Adipocyte (in vitro differentiated cells): ENCODE results near the gene SLC7A7.
"Not testable (repeated sequence)": the region's sequence is repeated elsewhere in the genome, so short reads cannot be mapped to it uniquely, and the experiment has no call there.

Experiments used
- DNase-seq: peaks from one replicate; pipeline ENCODE4 v3.0.0-alpha.2; 2015; ENCODE audit warnings: low read depth
- H3K27me3 ChIP-seq: replicated peaks from 2 replicates; pipeline ENCODE4 v1.7.0; 2013; ENCODE audit warnings: mild to moderate bottlenecking, low read length, moderate library complexity; ENCODE audit not compliant: control insufficient read depth, insufficient read depth
- H3K36me3 ChIP-seq: 2 replicates; pipeline ENCODE4 v1.7.0; 2013; ENCODE audit warnings: low read length, mild to moderate bottlenecking, moderate library complexity; ENCODE audit not compliant: control insufficient read depth, insufficient read depth, severe bottlenecking
- H3K4me1 ChIP-seq: 2 replicates; pipeline ENCODE4 v1.7.0; 2013; ENCODE audit warnings: mild to moderate bottlenecking, low read length, moderate library complexity; ENCODE audit not compliant: control insufficient read depth, insufficient read depth
- H3K4me3 ChIP-seq: 2 replicates; pipeline ENCODE4 v1.7.0; 2013; ENCODE audit warnings: mild to moderate bottlenecking, low read length, moderate library complexity
- H3K9ac ChIP-seq: 2 replicates; pipeline ENCODE4 v1.7.0; 2013; ENCODE audit warnings: mild to moderate bottlenecking, low read length, moderate library complexity
- H3K9me3 ChIP-seq: 2 replicates; pipeline ENCODE4 v1.7.0; 2013; ENCODE audit warnings: mild to moderate bottlenecking, low read length, moderate library complexity; ENCODE audit not compliant: control insufficient read depth

SLC7A7 gene

GRCh38 chr14:22778084-22778483, 37.2 kb downstream of the SLC7A7 start:
- H3K27me3 ChIP-seq, result no peaks in the 10 kb centered on the region
- H3K9me3 ChIP-seq, result no peaks in the 10 kb centered on the region
- H3K4me3 ChIP-seq, result no peak overlapping the region
- H3K9ac ChIP-seq, result no peak overlapping the region
- H3K36me3 ChIP-seq, result peaks cover 20% of the 10 kb centered on the region
- no peak for DNase-seq
- peaks cover 16% of the 10 kb centered on the region for H3K4me1 ChIP-seq

DNA sequence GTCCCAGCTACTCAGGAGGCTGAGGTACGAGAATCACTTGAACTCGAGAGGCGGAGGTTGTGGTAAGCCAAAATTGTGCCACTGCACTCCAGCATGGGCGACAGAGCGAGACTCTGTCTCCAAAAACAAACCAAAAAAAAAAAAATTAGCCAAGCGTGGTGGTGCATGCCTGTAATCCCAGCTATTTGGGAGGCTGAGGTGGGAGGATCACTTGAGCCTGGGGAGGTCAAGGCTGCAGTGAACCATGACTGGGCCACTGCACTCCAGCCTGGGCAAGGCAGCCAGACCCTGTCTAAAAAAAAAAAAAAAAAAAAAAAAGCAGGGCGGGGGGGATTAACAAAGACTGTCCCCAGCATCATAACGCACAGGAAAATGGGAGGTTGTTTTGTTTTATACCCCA, 38.4 kb downstream of the SLC7A7 start:
- H3K4me1 ChIP-seq, result peaks cover 15% of the 10 kb centered on the region
- not testable (repeated sequence) for H3K4me3 ChIP-seq, H3K9ac ChIP-seq, H3K9me3 ChIP-seq, DNase-seq, H3K27me3 ChIP-seq
- H3K36me3 ChIP-seq, result peaks cover 30% of the 10 kb centered on the region

DNA sequence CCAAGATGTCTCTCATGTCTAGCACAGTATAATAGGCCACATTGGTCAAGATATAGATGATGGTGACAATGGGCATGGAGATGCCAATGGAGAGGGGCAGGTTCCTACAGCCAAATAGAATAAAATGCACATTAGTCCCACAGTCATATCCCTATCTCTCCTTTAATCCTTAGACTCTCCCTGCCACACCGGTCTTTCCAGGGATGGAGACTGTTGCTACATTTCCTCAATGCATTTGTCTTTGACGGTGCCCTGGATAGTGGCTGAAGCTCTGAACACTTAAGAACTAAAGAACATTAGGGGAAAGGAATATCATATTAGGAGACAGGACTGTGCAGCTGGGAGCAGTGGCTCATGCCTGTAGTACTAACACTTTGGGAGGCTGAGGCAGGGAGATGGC, 39.0 kb downstream of the SLC7A7 start:
- H3K4me1 ChIP-seq, result peaks cover 10% of the 10 kb centered on the region
- no peak overlapping the region for H3K4me3 ChIP-seq
- no peaks in the 10 kb centered on the region for H3K27me3 ChIP-seq
- no peak for DNase-seq
- peaks cover 36% of the 10 kb centered on the region for H3K36me3 ChIP-seq
- H3K9ac ChIP-seq, result no peak overlapping the region
- no peaks in the 10 kb centered on the region for H3K9me3 ChIP-seq

DNA sequence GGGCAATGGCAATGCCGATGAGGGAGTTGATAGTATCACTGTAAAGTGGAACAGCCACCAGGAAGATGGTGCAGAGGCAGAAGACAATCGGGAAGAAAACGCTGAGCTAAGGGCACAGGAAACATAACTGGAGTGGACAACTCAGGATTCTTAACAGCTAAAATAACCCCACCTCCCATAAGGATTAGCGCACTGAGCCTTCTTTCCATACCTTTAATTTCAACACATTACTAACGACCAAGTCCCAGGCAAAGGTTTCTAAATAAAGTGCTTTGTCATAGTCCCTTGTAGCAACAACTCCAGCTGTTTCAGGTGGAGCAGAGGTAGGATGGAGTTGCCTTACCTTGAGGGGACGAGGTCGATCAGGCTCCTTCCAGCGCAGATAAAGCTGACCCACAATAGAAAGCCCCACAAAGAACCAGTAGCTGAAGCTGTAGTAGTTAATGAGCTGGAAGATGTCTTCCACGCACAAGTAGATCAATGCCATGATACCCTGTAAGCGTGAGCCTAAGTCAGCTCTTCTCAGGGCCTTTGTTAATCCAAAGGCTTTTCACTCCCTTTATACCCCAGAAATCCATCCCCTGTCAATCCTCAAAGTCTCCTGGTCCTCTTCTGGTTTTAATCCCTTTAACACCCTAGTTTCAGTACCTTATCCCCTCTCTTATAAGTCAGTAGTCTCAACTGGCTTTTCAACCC, 41.1 kb downstream of the SLC7A7 start:
- H3K36me3 ChIP-seq, result peaks cover 57% of the 10 kb centered on the region
- no peak overlapping the region for H3K9ac ChIP-seq
- no peaks in the 10 kb centered on the region for H3K27me3 ChIP-seq
- no peak overlapping the region for H3K4me3 ChIP-seq
- DNase-seq, result no peak
- no peaks in the 10 kb centered on the region for H3K9me3 ChIP-seq
- H3K4me1 ChIP-seq, result no peaks in the 10 kb centered on the region

DNA sequence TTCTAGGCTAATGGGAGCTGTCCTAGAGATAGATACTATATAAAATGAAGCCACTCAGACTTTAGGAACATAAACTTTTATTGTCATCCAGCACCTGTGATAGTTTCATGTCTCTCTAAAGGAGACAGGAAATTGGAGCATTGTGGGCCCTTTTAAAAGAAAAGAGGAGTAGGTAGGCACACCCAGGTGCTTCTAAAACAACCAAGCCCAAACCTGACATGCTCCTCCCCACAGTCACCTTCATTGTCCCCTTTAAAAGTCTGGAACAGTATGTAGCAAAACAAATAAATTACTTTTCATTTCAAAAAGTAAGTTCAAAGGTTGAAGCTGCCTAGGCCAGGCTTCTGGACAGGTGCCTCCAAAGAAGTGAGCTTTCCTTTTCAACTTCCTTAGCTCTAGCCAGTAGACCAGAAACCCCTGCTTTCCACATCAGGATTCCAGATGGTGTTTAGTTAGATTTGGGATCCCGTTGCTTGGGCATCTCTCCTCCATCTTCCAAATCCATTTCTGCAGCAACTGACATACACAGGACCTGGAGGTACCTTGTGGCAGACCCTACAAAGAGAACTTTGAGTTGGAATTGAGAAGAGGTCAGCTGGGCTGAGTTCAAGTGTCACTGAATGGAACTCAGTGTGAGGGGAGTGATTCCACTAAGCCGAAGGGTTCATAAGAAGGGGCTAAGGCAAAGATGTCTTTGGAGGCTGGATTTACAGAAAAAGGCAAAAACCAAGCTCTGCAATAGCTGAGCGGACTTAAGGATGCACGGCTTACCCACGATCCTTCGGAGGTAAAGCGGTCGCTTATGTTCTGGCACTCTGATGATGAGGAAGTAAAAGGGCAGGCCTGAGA, 41.8 kb downstream of the SLC7A7 start:
- Histone ChIP-seq H3K27me3 (no peaks in the 10 kb centered on the region), H3K36me3 (peaks cover 61% of the 10 kb centered on the region), H3K4me3 (no peak overlapping the region), H3K9ac (no peak overlapping the region), H3K4me1 (peaks cover 2% of the 10 kb centered on the region), H3K9me3 (no peaks in the 10 kb centered on the region)
- no peak for DNase-seq

GRCh38 chr14:22772725-22773124, 42.5 kb downstream of the SLC7A7 start:
- DNase-seq, result no peak
- no peak overlapping the region for H3K4me3 ChIP-seq
- no peaks in the 10 kb centered on the region for H3K9me3 ChIP-seq
- H3K36me3 ChIP-seq, result peaks cover 63% of the 10 kb centered on the region
- H3K4me1 ChIP-seq, result peaks cover 9% of the 10 kb centered on the region
- no peak overlapping the region for H3K9ac ChIP-seq
- no peaks in the 10 kb centered on the region for H3K27me3 ChIP-seq

DNA sequence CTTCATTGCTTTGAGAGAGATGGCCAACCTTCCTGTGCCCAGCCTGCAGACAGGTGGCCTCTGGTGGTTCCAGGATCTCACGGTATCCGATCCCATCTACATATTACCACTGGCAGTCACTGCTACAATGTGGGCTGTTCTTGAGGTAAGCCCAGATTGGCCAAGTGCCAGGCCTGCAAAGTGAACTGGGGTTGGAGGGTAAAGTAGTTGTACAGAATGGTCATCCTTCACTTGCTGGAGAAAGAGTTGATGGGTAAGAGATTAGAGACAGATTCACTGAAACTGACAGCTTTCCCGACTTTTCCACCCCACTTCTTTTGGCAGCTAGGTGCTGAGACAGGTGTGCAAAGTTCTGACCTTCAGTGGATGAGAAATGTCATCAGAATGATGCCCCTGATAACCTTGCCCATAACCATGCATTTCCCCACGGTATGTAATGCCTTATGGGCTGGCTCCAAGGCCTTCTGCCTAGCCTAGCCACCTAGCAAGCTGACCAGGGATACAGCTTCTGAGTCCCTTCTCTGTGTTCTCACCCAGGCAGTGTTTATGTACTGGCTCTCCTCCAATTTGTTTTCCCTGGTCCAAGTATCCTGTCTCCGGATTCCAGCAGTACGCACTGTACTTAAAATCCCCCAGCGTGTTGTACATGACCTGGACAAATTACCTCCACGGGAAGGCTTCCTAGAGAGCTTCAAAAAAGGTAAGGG, 44.6 kb downstream of the SLC7A7 start:
- Histone ChIP-seq H3K36me3 (peaks cover 63% of the 10 kb centered on the region), H3K27me3 (no peaks in the 10 kb centered on the region), H3K9ac (no peak overlapping the region), H3K9me3 (no peaks in the 10 kb centered on the region), H3K4me1 (peaks cover 17% of the 10 kb centered on the region), H3K4me3 (no peak overlapping the region)
- DNase-seq, result no peak

DNA sequence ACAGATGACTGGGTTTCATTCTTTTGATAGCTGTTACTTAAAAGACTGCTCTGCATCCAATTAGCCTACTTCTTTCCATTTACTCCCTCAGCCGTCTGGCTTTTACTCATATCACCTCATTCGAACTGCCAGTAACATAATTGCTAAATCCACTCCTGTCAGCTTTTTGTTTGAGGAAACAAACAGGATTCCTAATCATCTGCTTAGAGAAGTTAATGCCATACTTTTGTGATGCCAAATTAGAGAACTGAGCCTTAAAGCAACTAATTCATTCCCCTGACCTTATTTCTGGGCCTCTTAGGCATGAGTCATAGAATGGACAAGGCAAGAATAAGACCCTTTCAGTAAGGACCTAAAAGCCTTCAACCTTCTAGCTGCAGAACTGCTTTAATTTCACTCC, 45.9 kb downstream of the SLC7A7 start:
- no peaks in the 10 kb centered on the region for H3K9me3 ChIP-seq
- H3K4me1 ChIP-seq, result peaks cover 17% of the 10 kb centered on the region
- peaks cover 56% of the 10 kb centered on the region for H3K36me3 ChIP-seq
- no peaks in the 10 kb centered on the region for H3K27me3 ChIP-seq
- no peak overlapping the region for H3K4me3 ChIP-seq
- DNase-seq, result no peak
- no peak overlapping the region for H3K9ac ChIP-seq

DNA sequence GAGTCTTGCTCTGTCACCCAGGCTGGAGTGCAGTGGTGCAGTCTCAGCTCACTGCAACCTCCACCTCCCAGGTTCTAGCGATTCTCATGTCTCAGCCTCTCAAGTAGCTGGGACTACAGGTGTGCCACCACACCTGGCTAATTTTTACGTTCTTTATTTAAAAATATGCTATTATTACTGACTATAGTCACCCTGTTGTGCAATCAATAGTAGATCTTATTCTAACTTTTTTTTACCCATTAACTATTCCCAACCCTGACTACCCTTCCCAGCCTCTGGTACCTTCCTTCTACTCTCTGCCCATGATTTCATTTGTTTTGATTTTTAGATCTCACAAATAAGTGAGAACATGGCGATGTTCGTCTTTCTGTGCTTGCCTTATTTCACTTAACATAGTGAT, 46.3 kb downstream of the SLC7A7 start:
- Histone ChIP-seq H3K27me3 (no peaks in the 10 kb centered on the region), H3K9ac (no peak overlapping the region), H3K9me3 (no peaks in the 10 kb centered on the region), H3K36me3 (peaks cover 52% of the 10 kb centered on the region), H3K4me3 (no peak overlapping the region), H3K4me1 (peaks cover 17% of the 10 kb centered on the region)
- no peak for DNase-seq

DNA sequence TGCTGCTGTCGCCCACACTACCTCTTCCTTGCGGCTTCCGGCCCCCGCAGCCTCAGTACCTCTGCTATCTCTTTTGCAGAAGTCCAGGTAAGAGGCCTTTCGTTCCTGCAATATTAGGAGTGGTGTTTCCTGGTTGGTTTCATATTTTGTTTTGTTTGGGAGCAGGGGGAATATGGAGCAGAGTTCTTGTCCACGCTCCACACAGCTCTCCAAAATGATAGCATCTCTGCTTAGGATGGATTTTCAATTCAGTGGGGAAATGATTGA, 48.0 kb downstream of the SLC7A7 start:
- peak overlapping the region; percentile 95 for H3K9ac ChIP-seq
- H3K36me3 ChIP-seq, result peaks cover 35% of the 10 kb centered on the region
- peaks cover 6% of the 10 kb centered on the region for H3K9me3 ChIP-seq
- H3K4me1 ChIP-seq, result peaks cover 17% of the 10 kb centered on the region
- no peaks in the 10 kb centered on the region for H3K27me3 ChIP-seq
- no peak for DNase-seq
- H3K4me3 ChIP-seq, result peak overlapping the region; percentile 95

DNA sequence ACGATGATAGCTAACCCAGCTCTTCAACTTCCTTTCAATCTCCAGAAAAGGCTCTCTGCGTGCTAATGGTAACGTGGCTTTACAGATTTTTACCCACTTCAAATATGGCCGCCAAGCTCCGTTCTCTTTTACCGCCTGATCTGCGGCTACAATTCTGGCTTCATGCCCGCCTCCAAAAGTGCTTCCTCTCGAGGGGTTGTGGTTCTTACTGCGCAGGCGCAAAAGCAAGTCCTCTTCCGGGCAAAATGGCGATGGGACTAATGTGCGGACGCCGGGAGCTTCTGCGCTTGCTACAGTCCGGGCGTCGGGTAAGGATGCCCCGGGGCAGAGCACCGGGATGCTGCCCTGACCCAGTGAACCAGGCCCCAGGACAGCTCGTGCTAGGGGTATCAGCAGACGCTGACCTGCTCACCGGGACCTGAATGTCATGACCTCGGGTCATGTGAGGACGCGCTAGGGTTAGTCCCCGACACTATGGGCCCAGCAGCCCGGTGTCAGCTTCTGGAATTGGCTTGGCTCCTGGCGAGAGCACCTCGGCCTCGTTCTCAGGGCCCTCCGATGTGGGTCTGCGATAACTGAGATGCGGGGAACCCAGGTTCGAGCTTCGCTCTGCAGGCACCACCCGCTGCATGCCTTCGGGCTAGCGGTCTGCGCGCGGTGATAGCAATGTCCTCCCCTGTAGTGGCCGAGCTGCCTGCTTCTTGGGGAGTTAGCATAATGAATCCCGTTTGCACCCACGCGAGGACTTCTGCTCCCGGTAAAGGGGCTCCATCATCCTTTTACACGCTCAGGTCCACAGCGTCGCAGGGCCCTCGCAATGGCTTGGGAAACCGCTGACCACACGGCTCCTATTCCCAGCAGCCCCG, 48.5 kb downstream of the SLC7A7 start, which contains the start of gene OXA1L:
Gene OXA1L (plus strand): TSS at position 232 of the 866 bp plus-strand sequence. CDS start 14 bp downstream, at position 246.
- DNase-seq, result peak; percentile 100
- peak within 1 kb of the TSS; percentile 95 for H3K4me3 ChIP-seq
- peaks cover 12% of the 10 kb centered on the region for H3K9me3 ChIP-seq
- H3K36me3 ChIP-seq, result peaks cover 31% of the 10 kb centered on the region
- H3K27me3 ChIP-seq, result no peaks in the 10 kb centered on the region
- H3K4me1 ChIP-seq, result peaks cover 17% of the 10 kb centered on the region
- H3K9ac ChIP-seq, result peak within 1 kb of the TSS; percentile 95
